Placental pericyte (primary cell): ENCODE measurements around the gene C10orf71. TPM values are rescaled to one million over a fixed set of nuclear protein-coding genes. Genes with fewer than 3 reads are reported as not detected.

Experiments used
- total RNA-seq: library from RNA; depleted of rRNA; stranded (reverse); fragments of >200 nt; gene quantifications from 2 replicates; pipeline ENCODE4 v1.2.3, GENCODE V29; 2012

The C10orf71 gene, protein sequence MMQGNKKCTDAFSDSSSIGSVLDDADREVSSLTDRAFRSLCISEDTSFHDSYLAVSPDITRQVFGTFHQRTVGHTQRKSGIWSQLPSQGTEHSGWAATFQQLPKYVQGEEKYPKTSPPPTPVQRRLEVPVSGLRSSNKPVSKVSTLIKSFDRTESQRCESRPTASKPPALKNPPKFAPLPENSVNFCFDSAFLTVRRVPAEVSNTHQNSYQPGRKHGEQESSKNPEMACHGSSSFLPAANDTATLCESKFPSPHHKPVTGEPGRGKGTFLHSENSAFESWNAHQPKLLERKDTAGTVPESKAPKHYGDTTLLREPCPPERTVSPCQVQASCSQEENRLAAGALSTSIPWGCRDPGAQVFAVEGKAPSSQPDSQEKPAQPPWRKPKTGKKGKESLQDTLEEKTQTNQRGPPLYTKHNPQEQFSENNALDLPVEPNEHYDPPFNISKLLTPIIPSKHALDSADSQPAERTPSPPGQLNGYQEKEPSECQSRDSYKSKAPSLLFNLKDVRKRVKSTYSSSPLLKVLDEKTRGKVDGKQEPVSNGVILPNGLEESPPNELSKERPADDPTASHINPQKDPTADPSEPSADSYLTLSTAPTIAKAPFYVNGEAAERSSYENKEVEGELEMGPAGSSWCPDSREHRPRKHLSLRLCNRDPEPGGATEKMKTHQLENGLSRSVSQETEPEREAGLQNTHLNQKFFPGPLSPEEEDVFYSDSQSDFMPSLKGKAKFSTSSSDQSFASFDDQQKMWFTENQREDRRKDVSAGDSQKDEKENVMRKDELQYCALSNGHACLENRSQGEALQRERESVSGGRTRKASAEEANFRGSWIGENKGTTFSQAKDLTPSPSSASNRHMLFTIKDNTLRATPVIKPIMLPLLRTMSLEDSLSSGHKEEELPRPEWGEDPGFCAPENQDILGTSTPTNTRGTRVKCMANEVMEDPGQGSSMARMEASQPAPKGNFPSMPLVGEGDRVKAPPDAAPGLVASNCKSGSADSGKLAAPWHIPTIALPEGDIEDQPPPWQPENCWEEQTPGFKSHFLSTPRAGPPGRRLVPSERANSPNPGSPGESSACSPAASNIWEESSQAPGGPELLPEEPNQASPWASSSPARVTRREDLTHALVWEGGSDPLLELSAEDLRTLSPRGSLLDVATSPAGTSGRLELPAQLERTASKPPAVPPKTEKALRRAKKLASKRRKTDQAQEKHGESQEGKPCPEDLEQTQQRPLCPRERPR (N-terminal part only)
- total RNA-seq: not detected in 2 replicates

DNA sequence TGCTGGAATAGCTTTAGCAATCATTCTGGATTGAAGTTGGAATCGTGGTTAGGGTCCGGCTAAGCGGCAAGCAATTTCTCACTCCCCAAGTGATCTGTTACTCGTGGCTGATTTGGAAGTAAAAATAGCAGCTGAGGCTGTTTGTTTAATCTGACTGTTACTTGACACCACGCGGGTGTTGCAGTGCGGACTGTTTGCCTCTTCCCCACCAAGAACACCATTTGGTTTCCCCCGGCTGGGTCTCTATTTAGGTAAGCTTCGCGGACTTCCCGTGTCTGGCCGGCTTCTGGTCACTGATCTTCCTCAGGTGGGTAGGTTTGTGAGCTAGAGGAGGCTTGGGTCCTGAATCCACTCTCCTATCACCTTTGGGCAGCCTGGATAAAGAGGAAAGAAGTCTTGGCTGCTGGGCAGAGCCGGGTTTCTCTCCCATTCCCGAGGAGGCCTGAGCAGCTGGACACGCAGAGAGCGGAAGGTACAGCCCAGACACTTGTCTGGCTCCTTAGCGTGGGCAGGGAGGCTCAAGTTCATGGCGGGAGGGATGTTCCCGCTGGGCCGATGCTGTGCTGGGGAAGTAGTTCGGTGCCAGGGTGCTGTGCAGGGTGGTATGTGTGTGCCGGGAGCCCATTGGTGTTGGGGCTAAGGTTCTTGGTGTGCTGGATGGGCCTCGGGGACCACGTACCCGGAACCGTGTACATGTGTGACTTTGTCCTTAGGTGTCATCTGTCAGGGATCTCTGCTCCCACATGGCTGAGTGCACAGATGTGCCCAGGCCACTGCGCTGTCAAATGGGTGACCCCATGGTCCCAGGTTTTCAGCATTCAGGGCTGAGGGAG lies at the start of gene C10orf71:
Gene C10orf71, plus strand, starts transcription at position 188 of the 833 bp plus-strand sequence. CDS start 23,376 bp downstream, outside the sequence.

Other genes starting within 250 kb of the C10orf71 start
- gene VSTM4, start 183.6 kb upstream of the C10orf71 start, total RNA-seq: under 0.01 and 1.3 TPM in 2 replicates
- gene FAM170B, start 165.1 kb upstream of the C10orf71 start, total RNA-seq: not detected in 2 replicates
- 0.43 TPM in 1 of 2 replicates, not detected in the other for gene TMEM273, start 110.8 kb upstream of the C10orf71 start, total RNA-seq
- not detected in 2 replicates for gene DRGX, start 96.9 kb downstream of the C10orf71 start, total RNA-seq
- 14.0 and 22.2 TPM in 2 replicates for gene ERCC6, start 240.0 kb downstream of the C10orf71 start, total RNA-seq